A549 (cell line): ENCODE measurements around the gene BTAF1.

Experiments used
- CTCF ChIP-seq: fragments of >200 bp; sonication (Bioruptor Twin); formaldehyde crosslinking; IDR thresholded peaks from 3 replicates; pipeline ENCODE4 v1.5.1; 2016
- EP300 ChIP-seq, 2 experiments: fragments of >200 bp; sonication (Bioruptor Twin); formaldehyde crosslinking; IDR thresholded peaks; 2 replicates in 1 of 2; 3 replicates in 1 of 2; pipeline ENCODE4 v1.6.1; 2016 to 2017

- TF ChIP-seq CTCF (0 out of 3 replicates have a peak, but pooled peaks have one; percentile 26), EP300 (IDR thresholded peaks at IDR 0.05) (no peak)
These were observed 150.7 kb downstream of the BTAF1 start for GRCh38 chr10:92074126-92074887.
